Fibroblast of skin of abdomen (primary cell): Measurements from ENCODE around the gene DPY19L2.

ENCODE experiments used
- DNase-seq: peaks from one replicate; pipeline ENCODE4 v3.0.0-alpha.2; 2013

Gene DPY19L2

DNA sequence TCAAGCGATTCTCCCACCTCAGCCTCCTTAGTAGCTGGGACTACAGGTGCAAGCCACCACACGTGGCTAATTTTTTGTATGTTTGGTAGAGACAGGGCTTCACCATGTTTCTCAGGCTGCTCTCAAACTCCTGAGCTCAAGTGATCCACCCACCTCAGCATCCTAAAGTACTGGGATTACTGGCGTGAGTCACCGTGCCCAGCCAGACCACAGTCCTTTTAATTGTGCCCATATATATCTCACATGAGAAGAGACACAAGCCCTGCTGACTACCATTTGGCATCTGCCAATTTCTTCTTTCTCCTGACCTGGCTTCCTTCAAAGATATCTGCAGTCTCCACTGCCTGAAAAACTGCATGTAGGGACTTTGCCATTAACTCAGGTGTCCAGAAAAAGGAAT, 142.5 kb downstream of the DPY19L2 start:
- DNase-seq, result no peak

DNA sequence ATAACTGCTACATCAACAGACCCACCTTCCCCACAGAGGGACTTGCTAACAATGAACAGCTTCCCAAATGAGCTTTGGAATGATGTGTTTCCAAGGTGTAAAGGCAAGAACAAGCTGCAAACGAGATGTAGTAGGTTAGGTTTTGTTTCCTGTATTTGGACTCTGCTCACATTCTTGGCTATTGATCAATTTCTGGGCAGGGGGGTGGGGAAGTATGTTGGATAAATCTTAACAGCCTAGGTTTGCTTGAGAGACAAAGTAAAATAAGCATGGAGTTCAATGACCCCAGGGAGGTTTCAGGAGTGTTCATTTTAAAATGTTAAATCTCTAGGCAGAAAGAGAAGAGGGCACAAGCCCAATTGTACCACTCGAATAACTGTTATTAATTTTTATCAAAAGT, 146.6 kb downstream of the DPY19L2 start:
- no peak for DNase-seq
